Epithelial cell of proximal tubule (primary cell): ENCODE measurements around the gene WRAP73. TPM values are rescaled to one million over a fixed set of nuclear protein-coding genes. Genes with fewer than 3 reads are reported as not detected.

Experiments used
- DNase-seq: peaks from one replicate; pipeline ENCODE4 v3.0.0-alpha.2; 2011; ENCODE audit warnings: low read depth
- H3K4me3 ChIP-seq: 2 replicates; pipeline ENCODE4 v1.5.1; 2011; ENCODE audit warnings: low read depth, mild to moderate bottlenecking, low read length
- total RNA-seq: library from RNA; depleted of rRNA; stranded (reverse); fragments of >200 nt; gene quantifications from 2 replicates; pipeline ENCODE4 v1.2.3, GENCODE V29; 2015
- TF ChIP-seq, protein P1 (sequence below): conservative IDR thresholded peaks from 2 replicates; pipeline ENCODE4 v1.5.1; 2012; ENCODE audit warnings: low read depth, mild to moderate bottlenecking, low read length

Gene WRAP73
- total RNA-seq, 1 donor from 2014 or later: 17.0 TPM

DNA sequence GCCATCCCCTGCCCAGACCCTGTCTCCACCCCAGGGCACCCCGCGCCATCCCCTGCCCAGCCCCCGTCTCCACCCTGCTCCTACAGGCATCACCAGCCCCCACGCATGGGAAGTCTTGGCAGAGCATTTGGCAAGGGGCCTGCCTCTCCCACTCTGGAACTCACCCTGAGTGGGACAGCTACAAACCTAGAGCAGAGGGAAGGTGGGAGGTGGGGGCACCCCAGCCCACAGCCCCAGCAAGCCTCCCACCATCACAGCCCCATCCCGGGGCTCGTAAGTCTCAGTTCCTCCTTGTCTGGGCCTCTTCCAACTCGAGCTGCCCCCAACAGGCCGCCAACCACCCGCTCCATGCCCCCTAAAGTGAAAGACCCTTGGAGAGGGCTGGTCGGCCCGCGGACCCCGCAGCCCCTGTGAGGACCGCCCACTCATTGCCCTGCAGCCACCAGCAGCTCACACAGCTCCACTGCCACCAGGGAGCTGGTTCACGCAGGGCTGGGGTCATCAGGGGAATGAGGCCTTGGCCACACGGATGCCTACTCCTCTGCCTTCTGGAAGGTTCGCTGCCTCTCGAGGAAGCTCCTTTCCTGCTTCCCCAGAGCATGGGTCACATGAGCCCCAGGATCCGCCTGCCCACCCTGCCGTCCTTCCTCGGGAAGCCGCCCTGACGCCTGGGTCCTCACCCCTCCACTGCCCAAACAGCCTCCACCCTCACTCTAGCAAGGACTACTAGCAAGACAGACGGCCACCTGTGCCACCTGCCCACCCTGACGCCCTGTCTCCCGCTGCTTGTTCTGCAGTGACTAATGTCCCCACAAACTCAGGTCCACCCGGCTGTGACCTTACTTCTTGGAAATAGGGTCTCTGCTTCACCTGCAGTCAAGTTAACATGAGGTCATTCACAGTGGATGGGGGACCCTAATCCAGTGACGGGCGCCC is 53.0 kb downstream of the WRAP73 start:
- no peak for DNase-seq
- TF ChIP-seq, protein P1, sequence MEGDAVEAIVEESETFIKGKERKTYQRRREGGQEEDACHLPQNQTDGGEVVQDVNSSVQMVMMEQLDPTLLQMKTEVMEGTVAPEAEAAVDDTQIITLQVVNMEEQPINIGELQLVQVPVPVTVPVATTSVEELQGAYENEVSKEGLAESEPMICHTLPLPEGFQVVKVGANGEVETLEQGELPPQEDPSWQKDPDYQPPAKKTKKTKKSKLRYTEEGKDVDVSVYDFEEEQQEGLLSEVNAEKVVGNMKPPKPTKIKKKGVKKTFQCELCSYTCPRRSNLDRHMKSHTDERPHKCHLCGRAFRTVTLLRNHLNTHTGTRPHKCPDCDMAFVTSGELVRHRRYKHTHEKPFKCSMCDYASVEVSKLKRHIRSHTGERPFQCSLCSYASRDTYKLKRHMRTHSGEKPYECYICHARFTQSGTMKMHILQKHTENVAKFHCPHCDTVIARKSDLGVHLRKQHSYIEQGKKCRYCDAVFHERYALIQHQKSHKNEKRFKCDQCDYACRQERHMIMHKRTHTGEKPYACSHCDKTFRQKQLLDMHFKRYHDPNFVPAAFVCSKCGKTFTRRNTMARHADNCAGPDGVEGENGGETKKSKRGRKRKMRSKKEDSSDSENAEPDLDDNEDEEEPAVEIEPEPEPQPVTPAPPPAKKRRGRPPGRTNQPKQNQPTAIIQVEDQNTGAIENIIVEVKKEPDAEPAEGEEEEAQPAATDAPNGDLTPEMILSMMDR: no peak
- H3K4me3 ChIP-seq: no peak overlapping the region

DNA sequence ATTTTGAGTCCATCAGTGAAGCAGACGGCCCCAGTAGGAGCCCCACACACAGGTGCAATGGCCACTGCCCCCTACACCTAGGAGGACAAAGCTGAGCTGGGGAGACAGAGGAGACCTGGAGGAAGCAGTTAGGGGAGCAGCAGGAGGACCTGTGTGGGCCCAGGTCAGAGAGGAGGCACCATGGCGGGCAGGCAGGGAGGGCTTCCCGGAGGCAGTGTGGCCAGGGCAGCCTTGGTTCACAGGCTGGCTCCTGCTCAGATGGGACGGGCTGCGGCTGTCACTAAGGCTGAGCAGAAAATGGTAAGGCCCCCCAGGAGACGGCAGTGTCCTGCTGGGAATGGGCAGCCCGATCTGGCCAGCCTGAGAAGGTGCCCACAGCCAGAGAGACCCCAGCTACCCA is 54.0 kb downstream of the WRAP73 start:
- TF ChIP-seq, protein P1: no peak
- no peak for DNase-seq
- H3K4me3 ChIP-seq: no peak overlapping the region

DNA sequence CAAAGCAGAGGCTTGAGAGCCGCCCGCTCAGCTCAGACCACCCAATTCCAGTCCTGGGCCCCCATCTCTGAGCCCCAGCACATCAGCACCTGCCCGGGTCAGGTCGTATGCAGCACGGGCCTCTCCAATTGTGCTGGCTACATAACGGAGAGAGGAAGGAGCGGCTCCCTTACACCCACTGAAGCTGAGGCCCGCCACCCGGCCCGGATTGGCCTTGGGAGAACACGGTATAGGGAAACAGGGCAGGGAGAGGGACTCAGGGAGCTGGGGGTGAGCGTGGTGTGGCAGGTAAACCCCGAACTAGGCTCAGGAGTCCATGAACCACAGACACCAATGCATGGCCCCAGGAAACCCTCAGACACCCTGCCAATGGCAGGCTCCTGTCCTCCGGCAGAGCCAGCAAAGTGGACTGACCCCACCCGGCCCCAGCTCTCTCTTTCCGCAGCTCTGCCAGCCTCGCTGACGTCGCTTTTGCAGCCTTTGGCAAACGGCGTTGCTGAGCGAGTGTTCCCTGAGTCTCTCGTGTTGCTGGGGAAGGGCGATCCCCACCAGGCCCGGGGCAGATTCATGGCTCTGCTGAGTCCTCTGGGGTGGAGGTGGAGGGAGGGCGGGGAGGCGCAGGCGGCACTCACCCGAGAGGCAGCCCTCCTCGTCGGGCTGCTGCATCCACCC is 55.1 kb downstream of the WRAP73 start:
- no peak for DNase-seq
- no peak overlapping the region for H3K4me3 ChIP-seq
- TF ChIP-seq, protein P1: no peak

DNA sequence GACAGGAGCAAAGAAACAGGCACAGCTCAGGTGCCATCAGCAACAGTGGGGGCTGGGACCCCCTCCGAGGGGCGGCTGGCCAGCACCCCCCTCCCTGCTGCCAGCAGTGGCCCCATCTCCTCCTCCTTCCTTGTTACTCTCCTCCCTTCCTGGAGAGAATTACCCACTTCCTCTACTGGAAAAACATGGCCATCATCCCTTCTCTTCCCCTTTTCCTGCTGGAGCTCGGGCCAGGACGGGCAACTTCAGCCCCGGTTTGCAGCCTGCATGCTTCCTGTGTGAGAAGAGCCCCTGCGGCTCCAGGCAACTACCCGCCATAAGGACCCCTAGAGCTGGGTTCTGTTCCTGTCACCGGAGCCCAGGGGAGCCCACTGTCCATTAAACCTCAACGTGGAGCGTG is 56.2 kb downstream of the WRAP73 start:
- TF ChIP-seq, protein P1: no peak
- H3K4me3 ChIP-seq: no peak overlapping the region
- DNase-seq: no peak

DNA sequence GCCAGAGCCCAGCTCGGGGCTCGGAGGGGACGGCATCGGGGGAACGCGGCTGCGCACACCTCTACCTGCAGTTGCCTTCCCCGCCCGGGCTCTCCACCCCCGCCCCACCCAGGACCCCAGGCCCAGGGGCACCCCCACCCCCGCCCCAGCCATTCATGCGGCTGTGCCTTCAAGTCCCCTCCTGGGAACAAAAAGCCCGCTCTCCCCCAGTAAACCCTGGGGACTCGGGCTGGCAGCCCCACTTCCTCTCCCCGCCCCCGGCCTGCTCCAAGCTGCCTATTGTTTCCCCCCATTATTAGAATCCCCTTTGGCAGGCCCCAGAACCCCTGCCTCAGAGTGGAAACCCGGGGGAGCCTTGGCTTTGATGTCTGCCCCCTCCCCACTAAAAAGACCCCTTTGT is 56.6 kb downstream of the WRAP73 start:
- no peak overlapping the region for H3K4me3 ChIP-seq
- no peak for DNase-seq
- TF ChIP-seq, protein P1: no peak

DNA sequence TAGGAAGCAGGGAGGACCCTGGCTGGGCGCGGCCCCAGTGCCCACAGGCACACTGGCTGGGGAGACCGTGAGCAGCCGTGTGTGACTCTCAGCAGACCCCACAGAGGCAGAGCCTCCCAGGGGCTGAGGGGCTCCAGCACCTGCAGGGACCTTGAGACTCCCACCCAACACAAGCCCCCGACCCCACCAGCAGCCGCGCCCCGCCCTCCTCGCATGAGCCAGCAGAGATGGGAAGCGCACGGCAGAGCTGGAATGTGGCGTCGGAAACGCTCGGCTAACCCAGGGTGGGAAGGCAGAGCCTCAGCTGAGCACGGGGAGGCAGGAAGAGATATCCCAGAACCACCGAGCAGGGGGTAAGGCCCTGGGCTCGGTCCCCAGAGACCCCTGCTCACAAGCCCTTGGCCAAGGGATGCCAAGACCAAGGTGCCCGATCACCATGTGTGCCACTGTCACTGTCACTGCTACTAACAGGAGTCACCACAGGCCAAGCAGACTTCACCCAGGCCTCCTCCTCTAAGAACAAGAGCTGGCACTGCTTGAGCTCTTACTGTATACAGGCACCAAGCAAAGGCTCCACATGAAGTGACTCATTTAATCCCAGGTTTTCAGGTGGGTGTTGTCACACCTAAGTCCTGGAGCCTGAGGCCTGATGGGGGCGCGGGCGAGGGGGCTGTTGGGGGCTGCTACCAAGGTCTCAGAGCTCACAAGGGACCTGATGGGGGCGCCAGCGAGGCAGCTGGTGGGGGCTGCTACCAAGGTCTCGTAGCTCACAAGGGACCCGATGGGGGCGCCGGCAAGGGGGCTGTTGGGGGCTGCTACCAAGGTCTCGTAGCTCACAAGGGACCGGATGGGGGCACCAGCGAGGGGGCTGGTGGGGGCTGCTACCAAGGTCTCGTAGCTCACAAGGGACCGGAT is 58.7 kb downstream of the WRAP73 start:
- DNase-seq: no peak
- H3K4me3 ChIP-seq: no peak overlapping the region
- TF ChIP-seq, protein P1: no peak
